GM18526 (cell line): ENCODE results near the gene KIF4A.

Source experiments
- POLR2A ChIP-seq: IDR thresholded peaks from 3 replicates; pipeline ENCODE4 v1.6.1; 2011; ENCODE audit not compliant: insufficient read length; ENCODE audit errors: extremely low read depth

The KIF4A gene

GRCh38 chrX:70279081-70279480 is 10.8 kb upstream of the KIF4A start:
- TF ChIP-seq POLR2A = no peak

- no peak for TF ChIP-seq POLR2A
Measured at GRCh38 chrX:70280573-70280972, 9.3 kb upstream of the KIF4A start.

- no peak for TF ChIP-seq POLR2A
Measured at GRCh38 chrX:70281951-70282350, 8.0 kb upstream of the KIF4A start, which contains the start of gene RAB41. Gene RAB41, plus strand, starts transcription at chrX:70282172. Its CDS starts 46 bp downstream, at chrX:70282218.

GRCh38 chrX:70289168-70289792 is 624 bp upstream of the KIF4A start:
- no peak for TF ChIP-seq POLR2A

- no peak for TF ChIP-seq POLR2A
Measured at GRCh38 chrX:70292788-70293187, 2.9 kb downstream of the KIF4A start.

GRCh38 chrX:70293621-70294020 is 3.7 kb downstream of the KIF4A start:
- TF ChIP-seq POLR2A = no peak

- TF ChIP-seq POLR2A = no peak
Measured at GRCh38 chrX:70301716-70302115, 11.8 kb downstream of the KIF4A start.

GRCh38 chrX:70313503-70313902 is 23.6 kb downstream of the KIF4A start:
- no peak for TF ChIP-seq POLR2A

GRCh38 chrX:70322784-70323183 is 32.9 kb downstream of the KIF4A start:
- TF ChIP-seq POLR2A = no peak

GRCh38 chrX:70324326-70324725 is 34.4 kb downstream of the KIF4A start:
- TF ChIP-seq POLR2A = no peak

GRCh38 chrX:70331161-70331560 is 41.3 kb downstream of the KIF4A start:
- no peak for TF ChIP-seq POLR2A

GRCh38 chrX:70332600-70332999 is 42.7 kb downstream of the KIF4A start:
- no peak for TF ChIP-seq POLR2A

GRCh38 chrX:70336767-70337166 is 46.9 kb downstream of the KIF4A start:
- TF ChIP-seq POLR2A = no peak

GRCh38 chrX:70338290-70338689 is 48.4 kb downstream of the KIF4A start:
- TF ChIP-seq POLR2A = no peak

- no peak for TF ChIP-seq POLR2A
Measured at GRCh38 chrX:70343435-70343834, 53.5 kb downstream of the KIF4A start.

- no peak for TF ChIP-seq POLR2A
Measured at GRCh38 chrX:70346418-70347070, 56.6 kb downstream of the KIF4A start.

GRCh38 chrX:70352496-70352895 is 62.6 kb downstream of the KIF4A start:
- TF ChIP-seq POLR2A = no peak
